ENCODE measurements around the gene ASIC3.

GRCh38 chr7:151089893-151090730 lies 41.8 kb downstream of the ASIC3 start:
- no peak for TF ChIP-seq POLR2A (IDR thresholded peaks at IDR 0.05)
- no peak for TF ChIP-seq CTCF (IDR thresholded peaks at IDR 0.05)

All from prostate gland (tissue), 2 donors.